ENCODE measurements around the gene C22orf42. TPM values are rescaled to one million over a fixed set of nuclear protein-coding genes. Genes with fewer than 3 reads are reported as not detected.
"Not testable (repeated sequence)": the region's sequence is repeated elsewhere in the genome, so short reads cannot be mapped to it uniquely, and the experiment has no call there.

The C22orf42 gene
- total and polyA plus RNA-seq, 2 experiments from 2014 or later: not detected

GRCh38 chr22:32151641-32152040, 7.5 kb downstream of the C22orf42 start:
- H3K9me2 ChIP-seq (replicated peaks; ENCODE audit: insufficient read depth); H3K79me2 ChIP-seq; H3K9me3 ChIP-seq (ENCODE audit: low read depth); H3K4me1 ChIP-seq (ENCODE audit: insufficient read depth); H2AFZ ChIP-seq; H3K27ac ChIP-seq; H4K20me1 ChIP-seq (ENCODE audit: insufficient read depth, poor library complexity, severe bottlenecking); H3K4me2 ChIP-seq; H3K27me3 ChIP-seq; H3K36me3 ChIP-seq (replicated peaks; ENCODE audit: insufficient read depth, low read depth); DNase-seq (ENCODE audit: low spot score); H3K4me3 ChIP-seq: not testable (repeated sequence)
- 83% methylated on average over 6 of the region's 6 CpGs for WGBS (ENCODE audit: low lambda C conversion rate, missing lambda C conversion rate)

- not testable (repeated sequence) for H3K9me2 ChIP-seq (replicated peaks; ENCODE audit: insufficient read depth); H3K9me3 ChIP-seq (ENCODE audit: low read depth); H3K36me3 ChIP-seq (replicated peaks; ENCODE audit: insufficient read depth, low read depth); H3K4me2 ChIP-seq; H2AFZ ChIP-seq; H3K79me2 ChIP-seq; H3K27me3 ChIP-seq; H3K4me3 ChIP-seq; H3K4me1 ChIP-seq (ENCODE audit: insufficient read depth); DNase-seq (ENCODE audit: low spot score); H3K27ac ChIP-seq; H4K20me1 ChIP-seq (ENCODE audit: insufficient read depth, poor library complexity, severe bottlenecking)
- 77% methylated on average over 7 of the region's 7 CpGs for WGBS (ENCODE audit: low lambda C conversion rate, missing lambda C conversion rate)
Observed at GRCh38 chr22:32150647-32151046, 8.5 kb downstream of the C22orf42 start.

GRCh38 chr22:32148372-32148771, 10.7 kb downstream of the C22orf42 start:
- H3K4me1 ChIP-seq (ENCODE audit: insufficient read depth); DNase-seq (ENCODE audit: low spot score); H3K79me2 ChIP-seq; H3K9me3 ChIP-seq (ENCODE audit: low read depth); H3K9me2 ChIP-seq (replicated peaks; ENCODE audit: insufficient read depth); H2AFZ ChIP-seq; H4K20me1 ChIP-seq (ENCODE audit: insufficient read depth, poor library complexity, severe bottlenecking); H3K27ac ChIP-seq; H3K27me3 ChIP-seq; H3K36me3 ChIP-seq (replicated peaks; ENCODE audit: insufficient read depth, low read depth); H3K4me3 ChIP-seq; H3K4me2 ChIP-seq: not testable (repeated sequence)
- 88% methylated on average over 3 of the region's 4 CpGs for WGBS (ENCODE audit: low lambda C conversion rate, missing lambda C conversion rate)

GRCh38 chr22:32147128-32147527, 12.0 kb downstream of the C22orf42 start:
- H3K4me3 ChIP-seq; H3K79me2 ChIP-seq; H3K27me3 ChIP-seq; H3K9me3 ChIP-seq (ENCODE audit: low read depth); H3K27ac ChIP-seq; H3K4me1 ChIP-seq (ENCODE audit: insufficient read depth); H3K4me2 ChIP-seq; DNase-seq (ENCODE audit: low spot score); H3K9me2 ChIP-seq (replicated peaks; ENCODE audit: insufficient read depth); H3K36me3 ChIP-seq (replicated peaks; ENCODE audit: insufficient read depth, low read depth); H2AFZ ChIP-seq; H4K20me1 ChIP-seq (ENCODE audit: insufficient read depth, poor library complexity, severe bottlenecking): not testable (repeated sequence)
- 69% methylated on average over 8 of the region's 8 CpGs for WGBS (ENCODE audit: low lambda C conversion rate, missing lambda C conversion rate)

GRCh38 chr22:32144496-32145274, 14.4 kb downstream of the C22orf42 start:
- no peak overlapping the region for H2AFZ ChIP-seq
- 86% methylated on average over 6 of the region's 6 CpGs for WGBS (ENCODE audit: low lambda C conversion rate, missing lambda C conversion rate)
- no peak overlapping the region for H3K27ac ChIP-seq
- no peak overlapping the region for H3K4me2 ChIP-seq
- no peak for DNase-seq (ENCODE audit: low spot score)
- H3K79me2 ChIP-seq: no peaks in the 10 kb centered on the region
- H3K9me2 ChIP-seq (replicated peaks; ENCODE audit: insufficient read depth): no peaks in the 10 kb centered on the region
- H3K4me3 ChIP-seq: no peak overlapping the region
- TF ChIP-seq EZH2phosphoT487 (IDR thresholded peaks at IDR 0.05; ENCODE audit: low read depth, severe bottlenecking, unreplicated experiment) (no peak), EZH2 (IDR thresholded peaks at IDR 0.05; ENCODE audit: borderline replicate concordance) (no peak), CTCF (IDR thresholded peaks at IDR 0.05; ENCODE audit: poor library complexity) (no peak)
- no peaks in the 10 kb centered on the region for H4K20me1 ChIP-seq (ENCODE audit: insufficient read depth, poor library complexity, severe bottlenecking)
- no peaks in the 10 kb centered on the region for H3K4me1 ChIP-seq (ENCODE audit: insufficient read depth)
- H3K36me3 ChIP-seq (replicated peaks; ENCODE audit: insufficient read depth, low read depth): no peaks in the 10 kb centered on the region
- H3K27me3 ChIP-seq: no peaks in the 10 kb centered on the region
- H3K9me3 ChIP-seq (ENCODE audit: low read depth): no peaks in the 10 kb centered on the region
